Transverse colon (tissue), 4 donors: ENCODE measurements around the gene C2CD4C. TPM values are rescaled to one million over a fixed set of nuclear protein-coding genes. Genes with fewer than 3 reads are reported as not detected.
"Not testable (repeated sequence)": the region's sequence is repeated elsewhere in the genome, so short reads cannot be mapped to it uniquely, and the experiment has no call there.

Source experiments
- DNase-seq: peaks from one replicate; pipeline ENCODE4 v3.0.0-alpha.2; 2019
- H3K27ac ChIP-seq, 4 donors: fragments of 200-600 bp; sonication (generic); 2 replicates each; pipeline ENCODE4 v1.5.1; 2016 to 2018; ENCODE audit warnings: inconsistent platforms in 4 of 4
- H3K27me3 ChIP-seq: fragments of 200-600 bp; sonication (generic); 2 replicates; pipeline ENCODE4 v1.5.1; 2017; ENCODE audit warnings: inconsistent platforms
- H3K36me3 ChIP-seq, 4 donors: fragments of 200-600 bp; sonication (generic); 2 replicates each; pipeline ENCODE4 v1.5.1; 2017 to 2019; ENCODE audit warnings: inconsistent platforms in 4 of 4
- H3K4me1 ChIP-seq, 4 donors: fragments of 200-600 bp; sonication (generic); 2 replicates each; pipeline ENCODE4 v1.5.1; 2017 to 2020; ENCODE audit warnings: inconsistent platforms in 4 of 4
- H3K4me3 ChIP-seq, 4 donors: fragments of 200-600 bp; sonication (generic); 1 replicate in 1 of 4; 2 replicates in 3 of 4; pipeline versions ENCODE4 v1.5.1 to v1.6.1; 2017 to 2019; ENCODE audit warnings: inconsistent platforms in 4 of 4
- H3K9me3 ChIP-seq, 2 donors: fragments of 200-600 bp; sonication (generic); 2 replicates each; pipeline ENCODE4 v1.5.1; 2017 to 2019; ENCODE audit warnings: inconsistent platforms in 2 of 2
- CTCF ChIP-seq, 5 experiments: fragments of 200-600 bp in 3 of 5; fragments of 450-650 bp in 2 of 5; sonication (generic) in 3 of 5; IDR thresholded peaks; 1 replicate in 2 of 5; 2 replicates in 3 of 5; pipeline ENCODE4 v1.5.1; 2016 to 2017; ENCODE audit warnings: antibody characterized with exemption in 5 of 5, inconsistent platforms in 3 of 5, mild to moderate bottlenecking in 2 of 5, moderate library complexity in 1 of 5
- EP300 ChIP-seq: sonication (generic); formaldehyde crosslinking; IDR thresholded peaks from one replicate; pipeline ENCODE4 v1.6.1; 2017; ENCODE audit warnings: antibody characterized with exemption, low read depth
- POLR2A ChIP-seq: fragments of 450-650 bp; IDR thresholded peaks from one replicate; pipeline ENCODE4 v1.6.1; 2016; ENCODE audit warnings: antibody characterized with exemption, mild to moderate bottlenecking, moderate library complexity
- POLR2AphosphoS5 ChIP-seq, 3 donors: sonication (generic); formaldehyde crosslinking; IDR thresholded peaks; one replicate each; pipeline ENCODE4 v1.6.1; 2016; ENCODE audit warnings: antibody characterized with exemption in 3 of 3
- WGBS, 2 donors: methylation state at CpG; one replicate each; pipeline ENCODE4 v1.1.5; 2018; ENCODE audit warnings: low coverage in 1 of 2; 5-methylcytosine and 5-hydroxymethylcytosine counted together
- in situ Hi-C, 4 donors: fragments of 200-750 bp; cut with MboI; loops; one replicate each; pipeline versions ENCODE4 v1.15.0 to v1.15.1; 2017; ENCODE audit warnings: low sequenced_read_pairs in 3 of 4, low pct_ligation_motif_present in 1 of 4, low pct_unique_long_range_greater_than_20kb in 1 of 4
- intact Hi-C: fragments of 100-400 bp; cut with DNase I; formaldehyde crosslinking; loops from one replicate; pipeline ENCODE4 v1.15.1; 2023; ENCODE audit warnings: low total_unique reads
- total RNA-seq, 4 donors: library from RNA; depleted of rRNA; stranded (reverse); fragments of >200 nt; gene quantifications; one replicate each; pipeline ENCODE4 v1.1.0, GENCODE V29; 2016

C2CD4C gene
- total RNA-seq, 4 donors from 2014 or later = 0.55 to 0.79 TPM; not detected in 2

- Histone ChIP-seq H3K9me3 (no peaks in the 10 kb centered on the region), H3K4me1 (no peaks in the 10 kb centered on the region), H3K27me3 (peaks cover 28% of the 10 kb centered on the region), H3K36me3 (no peaks in the 10 kb centered on the region), H3K4me3 (no peak overlapping the region), H3K27ac (no peak overlapping the region)
- 54 to 60% methylated on average over 1 to 21 of the region's 21 CpGs for WGBS, 2 donors
- intact Hi-C loops (no loop called here), in situ Hi-C loops (no loop called here)
- DNase-seq = no peak
- TF ChIP-seq CTCF (IDR thresholded peaks at IDR 0.05) = no peak
- no peak for TF ChIP-seq EP300
- no peak for TF ChIP-seq POLR2AphosphoS5 (IDR thresholded peaks at IDR 0.05)
- TF ChIP-seq POLR2A = no peak
Measured at GRCh38 chr19:389255-389934, 19.6 kb downstream of the C2CD4C start.

- no peak for TF ChIP-seq POLR2AphosphoS5 (IDR thresholded peaks at IDR 0.05)
- no peak for TF ChIP-seq EP300
- TF ChIP-seq POLR2A = no peak
- no peak for TF ChIP-seq CTCF (IDR thresholded peaks at IDR 0.05)
- in situ Hi-C loops = no loop called here
- peaks cover 35% of the 10 kb centered on the region for H3K27me3 ChIP-seq
Measured at GRCh38 chr19:388691-389090, 20.3 kb downstream of the C2CD4C start.

GRCh38 chr19:387777-388176 lies 21.2 kb downstream of the C2CD4C start:
- 88% methylated on average over 18 of the region's 21 CpGs; no CpG with 5 or more reads in 1 of the 2 donors for WGBS, 2 donors
- in situ Hi-C loops (no loop called here), intact Hi-C loops (no loop called here)
- TF ChIP-seq EP300 (no peak), POLR2AphosphoS5 (IDR thresholded peaks at IDR 0.05) (no peak), POLR2A (no peak), CTCF (IDR thresholded peaks at IDR 0.05) (no peak)
- peaks cover 44% of the 10 kb centered on the region for H3K27me3 ChIP-seq
- H3K27ac ChIP-seq = no peak overlapping the region
- no peaks in the 10 kb centered on the region for H3K4me1 ChIP-seq
- H3K36me3 ChIP-seq = no peaks in the 10 kb centered on the region
- H3K9me3 ChIP-seq = no peaks in the 10 kb centered on the region
- no peak for DNase-seq
- H3K4me3 ChIP-seq = no peak overlapping the region

More at GRCh38 chr19:388691-389090, 20.3 kb downstream of the C2CD4C start:
- intact Hi-C loops = no loop called here
- 60 to 88% methylated on average over 1 to 17 of the region's 17 CpGs for WGBS, 2 donors
- no peaks in the 10 kb centered on the region for H3K4me1 ChIP-seq
- H3K27ac ChIP-seq = no peak overlapping the region
- H3K4me3 ChIP-seq = no peak overlapping the region
- H3K36me3 ChIP-seq = no peaks in the 10 kb centered on the region
- no peaks in the 10 kb centered on the region for H3K9me3 ChIP-seq
- no peak for DNase-seq

- H3K4me3 ChIP-seq, H3K4me1 ChIP-seq, H3K27ac ChIP-seq, H3K36me3 ChIP-seq, H3K9me3 ChIP-seq, in situ Hi-C loops, intact Hi-C loops, DNase-seq: not testable (repeated sequence)
- H3K27me3 ChIP-seq = peaks cover 45% of the 10 kb centered on the region
- 13 to 33% methylated on average over 2 to 19 of the region's 22 CpGs for WGBS, 2 donors
Measured at GRCh38 chr19:386632-387301, 22.2 kb downstream of the C2CD4C start.

- intact Hi-C loops, H3K9me3 ChIP-seq, DNase-seq, in situ Hi-C loops, H3K36me3 ChIP-seq, H3K4me3 ChIP-seq, H3K4me1 ChIP-seq, H3K27ac ChIP-seq: not testable (repeated sequence)
- peaks cover 45% of the 10 kb centered on the region for H3K27me3 ChIP-seq
- WGBS, 2 donors = 45 to 53% methylated on average over 2 to 8 of the region's 8 CpGs
Measured at GRCh38 chr19:386189-386588, 22.8 kb downstream of the C2CD4C start.
